GM20000 (cell line): ENCODE results near the gene SIGLEC1.

ENCODE experiments used
- DNase-seq: peaks from one replicate; pipeline ENCODE4 v3.0.0; 2012; ENCODE audit warnings: low spot score
- TF ChIP-seq, protein P1 (sequence below): IDR thresholded peaks from 2 replicates; pipeline ENCODE4 v1.5.1; 2012; ENCODE audit warnings: mild to moderate bottlenecking, control low read depth; ENCODE audit errors: extremely low read depth, missing control alignments

Gene SIGLEC1

DNA sequence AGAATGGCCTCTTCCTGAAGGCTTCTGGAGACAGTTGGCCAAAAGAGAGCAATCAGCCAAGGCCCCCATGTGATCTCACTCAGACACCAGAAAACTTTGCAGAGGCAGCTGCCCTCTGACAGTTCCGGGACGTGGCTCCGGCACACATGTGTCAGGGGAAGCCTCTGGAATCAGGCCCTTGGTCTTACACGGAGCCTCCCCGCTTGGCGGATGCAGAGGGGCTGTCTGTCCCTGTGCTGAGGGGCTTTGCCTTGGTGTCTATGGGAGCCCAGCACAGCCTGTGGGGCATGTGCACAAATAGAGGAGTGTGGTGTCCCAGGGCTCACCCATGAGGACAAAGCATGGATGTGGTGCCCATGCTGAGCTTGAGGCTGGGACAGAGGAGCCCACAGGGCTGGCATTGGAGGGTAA, 13.8 kb downstream of the SIGLEC1 start:
- no peak for DNase-seq
- TF ChIP-seq, protein P1, sequence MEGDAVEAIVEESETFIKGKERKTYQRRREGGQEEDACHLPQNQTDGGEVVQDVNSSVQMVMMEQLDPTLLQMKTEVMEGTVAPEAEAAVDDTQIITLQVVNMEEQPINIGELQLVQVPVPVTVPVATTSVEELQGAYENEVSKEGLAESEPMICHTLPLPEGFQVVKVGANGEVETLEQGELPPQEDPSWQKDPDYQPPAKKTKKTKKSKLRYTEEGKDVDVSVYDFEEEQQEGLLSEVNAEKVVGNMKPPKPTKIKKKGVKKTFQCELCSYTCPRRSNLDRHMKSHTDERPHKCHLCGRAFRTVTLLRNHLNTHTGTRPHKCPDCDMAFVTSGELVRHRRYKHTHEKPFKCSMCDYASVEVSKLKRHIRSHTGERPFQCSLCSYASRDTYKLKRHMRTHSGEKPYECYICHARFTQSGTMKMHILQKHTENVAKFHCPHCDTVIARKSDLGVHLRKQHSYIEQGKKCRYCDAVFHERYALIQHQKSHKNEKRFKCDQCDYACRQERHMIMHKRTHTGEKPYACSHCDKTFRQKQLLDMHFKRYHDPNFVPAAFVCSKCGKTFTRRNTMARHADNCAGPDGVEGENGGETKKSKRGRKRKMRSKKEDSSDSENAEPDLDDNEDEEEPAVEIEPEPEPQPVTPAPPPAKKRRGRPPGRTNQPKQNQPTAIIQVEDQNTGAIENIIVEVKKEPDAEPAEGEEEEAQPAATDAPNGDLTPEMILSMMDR, result no peak

DNA sequence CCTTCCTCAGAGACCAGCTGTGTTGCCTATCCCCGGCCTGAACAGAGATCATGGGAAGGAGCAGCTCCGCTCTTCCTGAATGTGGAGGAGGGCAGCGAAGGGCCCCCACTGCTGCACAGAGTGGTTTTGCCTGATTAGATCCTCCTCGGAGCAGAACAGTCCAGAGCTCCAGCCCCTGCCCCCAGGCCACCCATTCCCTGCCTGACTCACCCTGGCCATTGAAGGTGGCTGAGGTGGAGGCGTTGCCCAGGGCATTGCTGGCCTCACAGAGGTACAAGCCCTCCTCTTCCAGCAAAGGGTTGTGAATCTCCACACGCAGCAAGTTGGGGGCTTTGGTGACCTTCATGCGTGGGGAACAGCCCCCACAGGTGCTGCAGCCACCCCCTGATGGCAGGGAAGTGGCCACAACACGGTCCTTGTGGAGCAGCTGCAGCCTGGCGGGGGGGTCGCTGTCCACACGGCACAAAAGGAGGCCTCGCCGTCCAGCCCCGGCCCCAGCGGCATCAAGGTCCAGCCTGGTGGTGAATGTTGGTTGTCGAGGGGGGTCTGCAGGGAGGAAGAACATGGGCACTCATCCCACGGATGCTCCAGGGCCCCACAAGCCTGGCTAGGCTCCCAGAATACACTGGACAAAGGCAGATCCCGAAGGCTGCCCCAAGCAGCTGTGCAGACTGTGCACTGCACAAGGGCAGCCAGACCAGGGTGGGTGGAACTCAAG, 14.7 kb downstream of the SIGLEC1 start:
- DNase-seq, result no peak
- TF ChIP-seq, protein P1, result no peak

GRCh38 chr20:3696745-3697587, 15.4 kb downstream of the SIGLEC1 start:
- TF ChIP-seq, protein P1, result no peak

GRCh38 chr20:3696200-3696599, 16.2 kb downstream of the SIGLEC1 start:
- TF ChIP-seq, protein P1, result no peak
- no peak for DNase-seq

More at GRCh38 chr20:3696745-3697587, 15.4 kb downstream of the SIGLEC1 start:
- no peak for DNase-seq

DNA sequence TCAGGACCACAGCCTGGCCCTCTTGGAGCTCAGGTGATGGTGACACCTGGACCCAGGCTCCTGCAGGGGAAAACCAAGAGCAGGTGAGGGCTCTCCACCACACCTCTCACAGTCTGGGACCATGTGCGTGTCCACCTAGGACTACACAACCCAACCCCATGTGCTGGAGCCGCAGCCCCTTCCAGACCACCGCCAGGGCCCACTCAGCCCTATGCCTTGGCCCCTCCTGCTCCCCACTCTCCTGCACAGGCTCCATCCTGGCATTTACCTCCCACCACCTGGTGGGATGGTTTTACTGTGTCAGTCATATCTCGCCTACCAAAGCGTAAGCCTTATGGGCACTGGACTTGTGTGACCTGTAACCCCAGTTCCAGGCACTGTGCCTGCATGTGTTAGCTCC, 17.5 kb downstream of the SIGLEC1 start:
- no peak for DNase-seq
- TF ChIP-seq, protein P1, result no peak

- no peak for DNase-seq
These were observed 19.0 kb downstream of the SIGLEC1 start for GRCh38 chr20:3693376-3693775.

More at GRCh38 chr20:3693376-3693775, 19.0 kb downstream of the SIGLEC1 start:
- TF ChIP-seq, protein P1, result no peak
